HepG2 (cell line): ENCODE data around the gene CKS2. TPM values are rescaled to one million over a fixed set of nuclear protein-coding genes. Genes with fewer than 3 reads are reported as not detected.

Experiments
- CAMTA2 ChIP-seq: sonication (generic); formaldehyde crosslinking; IDR thresholded peaks from 2 replicates; pipeline ENCODE4 v1.4.0; 2020; ENCODE audit warnings: mild to moderate bottlenecking, missing genetic modification reagents, borderline replicate concordance
- CHCHD3 ChIP-seq: sonication (generic); formaldehyde crosslinking; IDR thresholded peaks from 2 replicates; pipeline ENCODE4 v1.8.0; 2022; ENCODE audit warnings: mild to moderate bottlenecking, missing genetic modification reagents, moderate library complexity
- HIC2 ChIP-seq: sonication (generic); formaldehyde crosslinking; IDR thresholded peaks from 2 replicates; pipeline ENCODE4 v1.9.0; 2022; ENCODE audit warnings: low read depth, missing genetic modification reagents
- KLF12 ChIP-seq: sonication (generic); formaldehyde crosslinking; IDR thresholded peaks from 2 replicates; pipeline ENCODE4 v1.4.0; 2020; ENCODE audit warnings: missing genetic modification reagents, borderline replicate concordance
- MYC ChIP-seq: sonication (generic); formaldehyde crosslinking; IDR thresholded peaks from 2 replicates; pipeline ENCODE4 v1.9.0; 2021; ENCODE audit warnings: missing genetic modification reagents, borderline replicate concordance
- NFE2L2 ChIP-seq: fragments of 150-350 bp; IDR thresholded peaks from 2 replicates; pipeline ENCODE4 v1.6.1; 2014; ENCODE audit warnings: low read length
- PHF21A ChIP-seq: sonication (generic); formaldehyde crosslinking; IDR thresholded peaks from 2 replicates; pipeline ENCODE4 v1.5.0; 2020; ENCODE audit warnings: mild to moderate bottlenecking, missing genetic modification reagents
- SIX1 ChIP-seq: sonication (generic); formaldehyde crosslinking; IDR thresholded peaks from 2 replicates; pipeline ENCODE4 v1.4.0; 2020; ENCODE audit warnings: missing genetic modification reagents, borderline replicate concordance
- SIX4 ChIP-seq: sonication (generic); formaldehyde crosslinking; IDR thresholded peaks from 2 replicates; pipeline ENCODE4 v1.4.0; 2020; ENCODE audit warnings: missing genetic modification reagents
- SNAPC2 ChIP-seq: sonication (generic); formaldehyde crosslinking; IDR thresholded peaks from 2 replicates; pipeline ENCODE4 v1.8.1; 2022; ENCODE audit warnings: mild to moderate bottlenecking, missing genetic modification reagents
- ZFP36L1 ChIP-seq: sonication (generic); formaldehyde crosslinking; IDR thresholded peaks from 2 replicates; pipeline ENCODE4 v1.8.0; 2022; ENCODE audit warnings: mild to moderate bottlenecking, missing genetic modification reagents, moderate library complexity
- ZNF101 ChIP-seq: sonication (generic); formaldehyde crosslinking; IDR thresholded peaks from 2 replicates; pipeline ENCODE4 v1.4.0; 2020; ENCODE audit warnings: mild to moderate bottlenecking, low read depth, missing genetic modification reagents, borderline replicate concordance
- ZNF17 ChIP-seq: sonication (generic); formaldehyde crosslinking; IDR thresholded peaks from 2 replicates; pipeline ENCODE4 v1.5.0; 2020; ENCODE audit warnings: mild to moderate bottlenecking, missing genetic modification reagents
- ZNF225 ChIP-seq: sonication (generic); formaldehyde crosslinking; IDR thresholded peaks from 2 replicates; pipeline ENCODE4 v1.4.0; 2020; ENCODE audit warnings: mild to moderate bottlenecking, missing genetic modification reagents
- ZNF3 ChIP-seq: IDR thresholded peaks from 2 replicates; pipeline ENCODE4 v1.7.0; 2017; ENCODE audit warnings: inconsistent platforms
- ZNF501 ChIP-seq: sonication (generic); formaldehyde crosslinking; IDR thresholded peaks from 2 replicates; pipeline ENCODE4 v1.5.1; 2020; ENCODE audit warnings: mild to moderate bottlenecking, moderate library complexity, missing genetic modification reagents
- ZNF549 ChIP-seq: sonication (generic); formaldehyde crosslinking; IDR thresholded peaks from 2 replicates; pipeline ENCODE4 v1.5.0; 2020; ENCODE audit warnings: missing genetic modification reagents
- polyA plus RNA-seq, 8 experiments: library from polyadenylated mRNA; depleted of rRNA in 3 of 8; stranded (reverse) in 7 of 8; unstranded in 1 of 8; fragments of >200 nt; fragmentation: Illumina TruSeq in 4 of 8; extraction: Trizol in 4 of 8; gene quantifications; 2 replicates each; pipeline versions ENCODE4 v1.2.1 to v1.2.3, GENCODE V29; 2011 to 2016; ENCODE audit warnings: low read depth in 4 of 8, missing spikeins in 1 of 8, mixed read lengths in 1 of 8; ENCODE audit not compliant: insufficient read depth in 1 of 8
- total RNA-seq, 5 experiments: library from RNA; depleted of rRNA; stranded (reverse); fragments of >200 nt; fragmentation: Illumina TruSeq; extraction: Trizol; gene quantifications; 2 replicates each; pipeline ENCODE4 v1.2.3, GENCODE V29; 2016; ENCODE audit warnings: low read depth in 1 of 5
- TF ChIP-seq, protein P1 (sequence below): sonication (generic); formaldehyde crosslinking; IDR thresholded peaks from 2 replicates; pipeline ENCODE4 v1.5.1; 2020; ENCODE audit warnings: missing genetic modification reagents, mild to moderate bottlenecking, borderline replicate concordance
- TF ChIP-seq, protein P2 (sequence below), 2 experiments: sonication (generic) in 1 of 2; formaldehyde crosslinking in 1 of 2; IDR thresholded peaks; 2 replicates each; pipeline versions ENCODE4 v1.6.1 to v1.9.0; 2014 to 2022; ENCODE audit warnings: antibody characterized with exemption in 1 of 2, borderline replicate concordance in 1 of 2, inconsistent platforms in 1 of 2, low read depth in 1 of 2, missing genetic modification reagents in 1 of 2

CKS2 gene
- total and polyA plus RNA-seq, 2 of the 13 experiments (the other 11 are each of a cell fraction or from before 2014, with no cell fraction given): 251 to 317 TPM

DNA sequence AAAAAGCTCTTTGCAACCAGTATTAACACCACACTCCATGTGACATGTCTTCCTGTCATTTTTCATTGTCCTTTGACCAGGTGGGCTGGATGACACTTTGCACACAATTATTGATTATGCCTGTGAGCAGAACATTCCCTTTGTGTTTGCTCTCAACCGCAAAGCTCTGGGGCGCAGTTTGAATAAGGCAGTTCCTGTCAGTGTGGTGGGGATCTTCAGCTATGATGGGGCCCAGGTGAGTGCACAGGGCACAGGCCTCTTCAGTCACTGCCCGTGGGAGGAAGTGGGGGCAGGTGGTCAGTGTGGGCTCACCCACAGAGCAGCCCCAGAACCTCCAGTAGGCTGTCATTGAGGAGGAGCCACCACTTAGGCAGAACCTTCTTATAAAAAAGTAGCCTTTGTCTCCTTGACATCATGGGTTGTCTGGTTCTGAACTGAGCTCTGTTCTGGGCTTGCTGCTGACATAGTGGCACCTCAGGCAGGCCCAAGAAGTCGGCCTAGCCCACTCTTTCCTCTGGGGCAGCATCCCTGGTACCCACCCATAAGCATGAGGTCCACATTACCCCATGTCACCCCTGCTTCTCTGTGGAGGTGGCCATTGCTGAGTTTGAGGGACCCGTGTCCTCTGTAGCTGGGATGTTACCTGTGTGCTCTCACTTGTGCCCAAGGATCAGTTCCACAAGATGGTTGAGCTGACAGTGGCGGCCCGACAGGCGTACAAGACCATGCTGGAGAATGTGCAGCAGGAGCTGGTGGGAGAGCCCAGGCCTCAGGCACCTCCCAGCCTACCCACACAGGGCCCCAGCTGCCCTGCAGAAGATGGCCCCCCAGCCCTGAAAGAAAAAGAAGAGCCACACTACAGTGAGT, 46.6 kb downstream of the CKS2 start (continued):
- TF ChIP-seq MYC (CRISPR knock-in tag): peak; percentile 31; the same call in 1 of the 2 replicates
- TF ChIP-seq NFE2L2: no peak
- peak; percentile 66; the same call in 1 of the 2 replicates for TF ChIP-seq SIX4 (CRISPR knock-in tag)
- TF ChIP-seq ZNF101 (CRISPR knock-in tag): no peak
- TF ChIP-seq SNAPC2 (CRISPR knock-in tag): no peak
- no peak for TF ChIP-seq ZNF17 (CRISPR knock-in tag)
- TF ChIP-seq SIX1 (CRISPR knock-in tag): peak; percentile 78; the same call in 1 of the 2 replicates
- TF ChIP-seq ZNF501 (CRISPR knock-in tag): peak; percentile 71; the same call in 1 of the 2 replicates
- TF ChIP-seq ZFP36L1 (CRISPR knock-in tag): 0 out of 2 replicates have a peak, but pooled peaks have one; percentile 60
- TF ChIP-seq CHCHD3 (CRISPR knock-in tag): no peak
- peak; percentile 95 for TF ChIP-seq PHF21A (CRISPR knock-in tag)
- peak; percentile 87 for TF ChIP-seq HIC2 (CRISPR knock-in tag)
- 0 out of 2 replicates have a peak, but pooled peaks have one; percentile 52 for TF ChIP-seq ZNF3 (CRISPR knock-in tag)
- no peak for TF ChIP-seq KLF12
- no peak for TF ChIP-seq CAMTA2 (CRISPR knock-in tag)
- no peak for TF ChIP-seq ZNF549 (CRISPR knock-in tag)
- no peak for TF ChIP-seq ZNF225 (CRISPR knock-in tag)
- TF ChIP-seq, protein P1, sequence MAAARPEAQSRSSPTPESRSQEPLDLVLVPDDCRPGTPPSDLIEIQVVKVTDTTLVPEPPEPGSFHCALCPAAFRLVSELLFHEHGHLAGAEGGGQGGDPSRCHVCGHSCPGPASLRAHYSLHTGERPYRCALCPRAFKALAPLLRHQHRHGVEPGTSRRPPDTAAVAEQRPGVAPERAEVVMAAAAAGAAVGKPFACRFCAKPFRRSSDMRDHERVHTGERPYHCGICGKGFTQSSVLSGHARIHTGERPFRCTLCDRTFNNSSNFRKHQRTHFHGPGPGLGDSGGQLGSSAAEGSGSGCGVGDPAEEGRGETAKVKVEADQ (CRISPR knock-in tag): peak; percentile 73; the same call in 1 of the 2 replicates
- TF ChIP-seq, protein P2, sequence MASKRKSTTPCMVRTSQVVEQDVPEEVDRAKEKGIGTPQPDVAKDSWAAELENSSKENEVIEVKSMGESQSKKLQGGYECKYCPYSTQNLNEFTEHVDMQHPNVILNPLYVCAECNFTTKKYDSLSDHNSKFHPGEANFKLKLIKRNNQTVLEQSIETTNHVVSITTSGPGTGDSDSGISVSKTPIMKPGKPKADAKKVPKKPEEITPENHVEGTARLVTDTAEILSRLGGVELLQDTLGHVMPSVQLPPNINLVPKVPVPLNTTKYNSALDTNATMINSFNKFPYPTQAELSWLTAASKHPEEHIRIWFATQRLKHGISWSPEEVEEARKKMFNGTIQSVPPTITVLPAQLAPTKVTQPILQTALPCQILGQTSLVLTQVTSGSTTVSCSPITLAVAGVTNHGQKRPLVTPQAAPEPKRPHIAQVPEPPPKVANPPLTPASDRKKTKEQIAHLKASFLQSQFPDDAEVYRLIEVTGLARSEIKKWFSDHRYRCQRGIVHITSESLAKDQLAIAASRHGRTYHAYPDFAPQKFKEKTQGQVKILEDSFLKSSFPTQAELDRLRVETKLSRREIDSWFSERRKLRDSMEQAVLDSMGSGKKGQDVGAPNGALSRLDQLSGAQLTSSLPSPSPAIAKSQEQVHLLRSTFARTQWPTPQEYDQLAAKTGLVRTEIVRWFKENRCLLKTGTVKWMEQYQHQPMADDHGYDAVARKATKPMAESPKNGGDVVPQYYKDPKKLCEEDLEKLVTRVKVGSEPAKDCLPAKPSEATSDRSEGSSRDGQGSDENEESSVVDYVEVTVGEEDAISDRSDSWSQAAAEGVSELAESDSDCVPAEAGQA (IDR thresholded peaks at IDR 0.05; ENCODE audit: low read depth): no peak
- TF ChIP-seq, protein P2 (CRISPR knock-in tag; IDR thresholded peaks at IDR 0.05; ENCODE audit: borderline replicate concordance): no peak
